Lower leg skin (tissue), 4 donors: ENCODE measurements around the gene MRPL58. TPM values are rescaled to one million over a fixed set of nuclear protein-coding genes. Genes with fewer than 3 reads are reported as not detected.

ENCODE experiments used
- DNase-seq, 2 donors: peaks; one replicate each; pipeline ENCODE4 v3.0.0-alpha.2; 2019; ENCODE audit warnings: low spot score in 2 of 2
- H3K4me3 ChIP-seq: fragments of 200-600 bp; sonication (generic); 2 replicates; pipeline ENCODE4 v1.5.1; 2017; ENCODE audit warnings: mild to moderate bottlenecking, low read depth; ENCODE audit not compliant: poor library complexity, severe bottlenecking
- CTCF ChIP-seq, 3 donors: fragments of 450-650 bp; IDR thresholded peaks; one replicate each; pipeline ENCODE4 v1.5.1; 2016; ENCODE audit warnings: antibody characterized with exemption in 3 of 3, mild to moderate bottlenecking in 3 of 3, moderate library complexity in 2 of 3
- POLR2A ChIP-seq, 2 donors: fragments of 450-650 bp; IDR thresholded peaks; one replicate each; pipeline ENCODE4 v1.6.1; 2016 to 2017; ENCODE audit warnings: antibody characterized with exemption in 2 of 2, mild to moderate bottlenecking in 1 of 2, moderate library complexity in 1 of 2
- WGBS, 2 donors: methylation state at CpG; one replicate each; pipeline ENCODE4 v1.1.5; 2018; 5-methylcytosine and 5-hydroxymethylcytosine counted together
- intact Hi-C: fragments of 100-400 bp; cut with DNase I; formaldehyde crosslinking; loops from one replicate; pipeline ENCODE4 v1.15.0; 2023; ENCODE audit warnings: low total_unique reads
- total RNA-seq, 4 donors: library from RNA; depleted of rRNA; stranded (reverse); fragments of >200 nt; gene quantifications; one replicate each; pipeline ENCODE4 v1.1.0, GENCODE V29; 2016

Gene MRPL58
- total RNA-seq, 4 donors from 2014 or later: 48.6 to 76.4 (median 58.8) TPM

DNA sequence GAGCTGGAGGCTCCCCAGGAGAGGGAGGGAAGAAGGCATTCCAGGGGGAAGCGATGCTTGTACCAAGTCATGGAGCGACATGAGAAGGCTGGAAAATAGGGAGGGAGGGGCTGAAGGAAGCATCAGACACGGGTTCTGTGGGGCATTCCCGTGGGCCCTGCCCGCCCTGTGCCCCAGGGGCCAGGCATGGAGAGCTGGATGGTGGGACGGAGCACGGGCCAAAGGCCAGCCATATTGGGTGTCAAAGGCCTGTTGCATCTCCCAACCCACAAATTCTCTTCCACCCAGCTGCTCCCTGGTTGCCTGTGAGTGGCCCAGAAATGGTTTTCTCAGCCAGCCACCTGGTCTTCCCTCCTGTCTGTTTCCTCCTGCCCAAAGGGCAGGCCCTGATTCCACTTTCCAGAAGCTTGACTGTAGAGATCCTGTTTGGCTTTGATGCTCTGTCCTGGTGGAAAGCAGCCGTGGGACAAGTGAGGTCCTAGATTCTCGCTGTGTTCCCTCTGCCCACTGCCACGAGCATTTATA is 21.8 kb upstream of the MRPL58 start:
- TF ChIP-seq POLR2A (IDR thresholded peaks at IDR 0.05) (no peak), CTCF (IDR thresholded peaks at IDR 0.05) (no peak)
- WGBS, 2 donors: 75 to 86% methylated on average over 10 of the region's 10 CpGs
- intact Hi-C loops: no loop called here
- H3K4me3 ChIP-seq: no peak overlapping the region
- DNase-seq: no peak

DNA sequence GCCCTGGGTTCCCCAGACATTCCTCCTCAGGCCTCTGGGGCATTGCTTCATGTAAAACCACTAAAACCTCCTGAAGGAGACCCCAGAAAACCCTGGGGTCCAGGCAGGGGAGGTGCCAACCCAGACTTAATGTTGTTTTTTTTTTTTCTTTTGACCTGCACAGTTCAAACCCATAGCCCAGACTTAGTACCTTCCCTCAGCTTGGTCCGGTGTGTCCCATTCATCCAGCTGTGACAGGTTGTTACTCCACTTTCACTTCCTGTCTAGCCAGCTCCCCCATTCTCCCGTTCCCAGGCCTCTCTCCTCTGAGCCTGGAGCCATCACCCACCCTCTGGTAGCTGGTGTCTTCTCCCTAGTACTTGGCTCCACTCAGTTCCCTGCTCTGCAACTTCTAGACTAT is 20.2 kb upstream of the MRPL58 start:
- H3K4me3 ChIP-seq: no peak overlapping the region
- DNase-seq: no peak
- 41 to 50% methylated on average over 2 of the region's 2 CpGs for WGBS, 2 donors
- intact Hi-C loops: no loop called here
- TF ChIP-seq CTCF (IDR thresholded peaks at IDR 0.05) (no peak), POLR2A (IDR thresholded peaks at IDR 0.05) (no peak)

DNA sequence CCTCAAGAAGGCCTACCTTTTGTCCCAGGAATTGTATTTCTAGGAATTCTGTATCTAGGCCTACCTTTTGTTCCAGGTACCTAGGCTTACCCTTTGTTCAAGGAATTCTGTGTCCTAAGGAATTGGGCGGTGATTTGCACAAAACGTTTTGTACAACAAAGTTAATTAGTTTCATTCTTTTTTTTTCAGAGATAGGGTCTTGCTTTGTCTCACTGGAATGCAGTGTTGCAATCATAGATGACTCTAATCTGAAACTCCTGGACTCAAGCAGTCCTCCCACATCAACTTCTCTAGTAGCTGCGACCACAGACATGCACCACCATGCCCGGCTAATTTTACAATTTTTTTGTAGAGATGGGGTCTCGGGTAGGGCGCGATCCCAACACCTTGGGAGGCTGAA is 18.0 kb upstream of the MRPL58 start:
- TF ChIP-seq POLR2A (IDR thresholded peaks at IDR 0.05): no peak
- TF ChIP-seq CTCF (IDR thresholded peaks at IDR 0.05): no peak
- intact Hi-C loops: no loop called here
- DNase-seq: no peak
- H3K4me3 ChIP-seq: no peak overlapping the region
- WGBS, 2 donors: 78 to 82% methylated on average over 7 of the region's 7 CpGs

GRCh38 chr17:74995847-74996246 is 16.6 kb upstream of the MRPL58 start:
- intact Hi-C loops: no loop called here
- TF ChIP-seq CTCF (IDR thresholded peaks at IDR 0.05) (no peak), POLR2A (IDR thresholded peaks at IDR 0.05) (no peak)
- no peak for DNase-seq
- 68% methylated on average over 5 of the region's 5 CpGs for WGBS, 2 donors
- H3K4me3 ChIP-seq: no peak overlapping the region

- 78 to 88% methylated on average over 6 of the region's 6 CpGs for WGBS, 2 donors
- DNase-seq: no peak
- no peak overlapping the region for H3K4me3 ChIP-seq
- no peak for TF ChIP-seq POLR2A (IDR thresholded peaks at IDR 0.05)
- no peak for TF ChIP-seq CTCF (IDR thresholded peaks at IDR 0.05)
- intact Hi-C loops: no loop called here
Observed at GRCh38 chr17:74998783-74999182, 13.7 kb upstream of the MRPL58 start.

- H3K4me3 ChIP-seq: no peak overlapping the region
- intact Hi-C loops: no loop called here
- WGBS, 2 donors: 69 to 86% methylated on average over 4 of the region's 4 CpGs
- no peak for DNase-seq
- TF ChIP-seq POLR2A (IDR thresholded peaks at IDR 0.05) (no peak), CTCF (IDR thresholded peaks at IDR 0.05) (no peak)
Observed at GRCh38 chr17:74999523-74999922, 12.9 kb upstream of the MRPL58 start.
